ENCODE measurements around the gene THRB.

The THRB gene

GRCh38 chr3:24494618-24495325, at the start of gene THRB:
TSS of gene THRB (minus strand) at chr3:24494850.
- no peak for DNase-seq (ENCODE audit: low read depth)

GRCh38 chr3:24541935-24542334, 47.3 kb upstream of the THRB start:
- DNase-seq (ENCODE audit: low read depth) = no peak

- no peak for DNase-seq (ENCODE audit: low read depth)
Measured at GRCh38 chr3:24540821-24541220, 46.2 kb upstream of the THRB start.

GRCh38 chr3:24539699-24540098, 45.0 kb upstream of the THRB start:
- no peak for DNase-seq (ENCODE audit: low read depth)

- no peak for DNase-seq (ENCODE audit: low read depth)
Measured at GRCh38 chr3:24538891-24539290, 44.2 kb upstream of the THRB start.

- no peak for DNase-seq (ENCODE audit: low read depth)
Measured at GRCh38 chr3:24533561-24534193, 39.0 kb upstream of the THRB start.

GRCh38 chr3:24530471-24530870, 35.8 kb upstream of the THRB start:
- DNase-seq (ENCODE audit: low read depth) = no peak

GRCh38 chr3:24529210-24529609, 34.6 kb upstream of the THRB start:
- DNase-seq (ENCODE audit: low read depth) = no peak

GRCh38 chr3:24526640-24527212, 32.1 kb upstream of the THRB start:
- no peak for DNase-seq (ENCODE audit: low read depth)

GRCh38 chr3:24525557-24525956, 30.9 kb upstream of the THRB start:
- no peak for DNase-seq (ENCODE audit: low read depth)

GRCh38 chr3:24525022-24525421, 30.4 kb upstream of the THRB start:
- DNase-seq (ENCODE audit: low read depth) = no peak

- no peak for DNase-seq (ENCODE audit: low read depth)
Measured at GRCh38 chr3:24523988-24524727, 29.5 kb upstream of the THRB start.

GRCh38 chr3:24523215-24523614, 28.6 kb upstream of the THRB start:
- DNase-seq (ENCODE audit: low read depth) = no peak

- DNase-seq (ENCODE audit: low read depth) = no peak
Measured at GRCh38 chr3:24522146-24522579, 27.5 kb upstream of the THRB start.

GRCh38 chr3:24521420-24522145, 26.9 kb upstream of the THRB start:
- DNase-seq (ENCODE audit: low read depth) = no peak

- no peak for DNase-seq (ENCODE audit: low read depth)
Measured at GRCh38 chr3:24520976-24521419, 26.3 kb upstream of the THRB start.

GRCh38 chr3:24520101-24520495, 25.4 kb upstream of the THRB start:
- DNase-seq (ENCODE audit: low read depth) = no peak

- DNase-seq (ENCODE audit: low read depth) = no peak
Measured at GRCh38 chr3:24519368-24520100, 24.9 kb upstream of the THRB start.

- no peak for DNase-seq (ENCODE audit: low read depth)
Measured at GRCh38 chr3:24518990-24519367, 24.3 kb upstream of the THRB start.

- DNase-seq (ENCODE audit: low read depth) = no peak
Measured at GRCh38 chr3:24514119-24514518, 19.5 kb upstream of the THRB start.

GRCh38 chr3:24513463-24513862, 18.8 kb upstream of the THRB start:
- no peak for DNase-seq (ENCODE audit: low read depth)

Data from activated gamma-delta T cell treated with anti-CD3 and anti-CD28 coated beads, Interleukin-2, amount 50 U/mL, for 16 hours (primary cell).